Cardiac muscle cell (in vitro differentiated cells and primary cell): ENCODE data around the gene C1QL4. TPM values are rescaled to one million over a fixed set of nuclear protein-coding genes. Genes with fewer than 3 reads are reported as not detected.

Source experiments
- DNase-seq, 2 donors: peaks; one replicate each; pipeline versions ENCODE4 v3.0.0 to v3.0.0-alpha.2; 2010 to 2017; ENCODE audit warnings: low read depth in 1 of 2, low spot score in 1 of 2
- H3K27ac ChIP-seq: fragments of 200-600 bp; sonication (generic); 2 replicates; pipeline ENCODE4 v1.5.1; 2016
- H3K27me3 ChIP-seq: fragments of 200-600 bp; sonication (generic); 2 replicates; pipeline ENCODE4 v1.6.0; 2016; ENCODE audit warnings: control low read depth
- H3K36me3 ChIP-seq: fragments of 200-600 bp; sonication (generic); 2 replicates; pipeline ENCODE4 v1.5.1; 2016; ENCODE audit warnings: control low read depth
- H3K4me1 ChIP-seq: fragments of 200-600 bp; sonication (generic); 2 replicates; pipeline ENCODE4 v1.8.1; 2017; ENCODE audit warnings: low read depth, mild to moderate bottlenecking, mixed run types
- H3K4me3 ChIP-seq: fragments of 200-600 bp; sonication (generic); 2 replicates; pipeline ENCODE4 v1.5.1; 2016; ENCODE audit warnings: mild to moderate bottlenecking
- H3K9me3 ChIP-seq: fragments of 200-600 bp; sonication (generic); 2 replicates; pipeline ENCODE4 v1.5.1; 2017; ENCODE audit warnings: low read depth, mild to moderate bottlenecking, control low read depth
- CTCF ChIP-seq: IDR thresholded peaks from 2 replicates; pipeline ENCODE4 v1.5.1; 2012; ENCODE audit warnings: low read depth, mild to moderate bottlenecking, low read length
- polyA plus RNA-seq: library from polyadenylated mRNA; unstranded; fragments of >200 nt; fragmentation: Nextera tagmentation; extraction: Ambion mirVana; gene quantifications from 2 replicates; pipeline ENCODE4 v1.2.1, GENCODE V29; 2016
- total RNA-seq: library from RNA; depleted of rRNA; stranded (reverse); fragments of >200 nt; gene quantifications from 2 replicates; pipeline ENCODE4 v1.2.3, GENCODE V29; 2016

Gene C1QL4
- total and polyA plus RNA-seq, 2 experiments from 2014 or later: not detected

GRCh38 chr12:49347311-49348193, 10.6 kb upstream of the C1QL4 start:
- H3K9me3 ChIP-seq: no peaks in the 10 kb centered on the region
- no peaks in the 10 kb centered on the region for H3K36me3 ChIP-seq
- TF ChIP-seq CTCF: peak; percentile 94
- no peak overlapping the region for H3K27ac ChIP-seq
- no peak overlapping the region for H3K4me3 ChIP-seq
- H3K4me1 ChIP-seq: peaks cover 19% of the 10 kb centered on the region
- peaks cover 91% of the 10 kb centered on the region for H3K27me3 ChIP-seq
- DNase-seq: peak; percentile 81 to 96

GRCh38 chr12:49346659-49347310, 9.8 kb upstream of the C1QL4 start, which contains the start of gene DNAJC22:
Gene DNAJC22 (plus strand): TSS chr12:49346888. CDS start chr12:49348873, 1,985 bp downstream.
- H3K36me3 ChIP-seq: no peaks in the 10 kb centered on the region
- TF ChIP-seq CTCF: no peak
- peaks cover 95% of the 10 kb centered on the region for H3K27me3 ChIP-seq
- H3K27ac ChIP-seq: no peak within 1 kb of the TSS
- peaks cover 19% of the 10 kb centered on the region for H3K4me1 ChIP-seq
- DNase-seq: peak; percentile 34 to 42
- peak within 1 kb of the TSS; percentile 38 for H3K4me3 ChIP-seq
- H3K9me3 ChIP-seq: no peaks in the 10 kb centered on the region

GRCh38 chr12:49345825-49346658, 9.1 kb upstream of the C1QL4 start:
- Histone ChIP-seq H3K9me3 (no peaks in the 10 kb centered on the region), H3K36me3 (no peaks in the 10 kb centered on the region), H3K4me1 (peaks cover 19% of the 10 kb centered on the region), H3K4me3 (peak overlapping the region; percentile 38), H3K27ac (no peak overlapping the region), H3K27me3 (peaks cover 97% of the 10 kb centered on the region)
- no peak for TF ChIP-seq CTCF
- no peak for DNase-seq

GRCh38 chr12:49345051-49345824, 8.2 kb upstream of the C1QL4 start:
- H3K36me3 ChIP-seq: no peaks in the 10 kb centered on the region
- DNase-seq: peak in 1 of 2 donors; percentile 62
- peaks cover 100% of the 10 kb centered on the region for H3K27me3 ChIP-seq
- H3K9me3 ChIP-seq: no peaks in the 10 kb centered on the region
- no peak overlapping the region for H3K27ac ChIP-seq
- H3K4me1 ChIP-seq: peaks cover 19% of the 10 kb centered on the region
- peak overlapping the region; percentile 38 for H3K4me3 ChIP-seq
- no peak for TF ChIP-seq CTCF
